IPS-18c (cell line): ENCODE measurements around the gene RPH3AL.
"Not testable (repeated sequence)": the region's sequence is repeated elsewhere in the genome, so short reads cannot be mapped to it uniquely, and the experiment has no call there.

Experiments
- H3K4me3 ChIP-seq: 2 replicates; pipeline ENCODE4 v1.7.0; 2013; ENCODE audit warnings: low read depth, mild to moderate bottlenecking, low read length, moderate library complexity; ENCODE audit not compliant: insufficient read depth
- H3K9me3 ChIP-seq: one replicate; pipeline ENCODE4 v1.6.1; 2013; ENCODE audit warnings: mild to moderate bottlenecking, low read length, moderate library complexity; ENCODE audit not compliant: control insufficient read depth, insufficient read depth

Gene RPH3AL

GRCh38 chr17:234994-235830, 117.4 kb downstream of the RPH3AL start:
- H3K4me3 ChIP-seq, H3K9me3 ChIP-seq: not testable (repeated sequence)

- not testable (repeated sequence) for H3K4me3 ChIP-seq, H3K9me3 ChIP-seq
Measured at GRCh38 chr17:234163-234993, 118.2 kb downstream of the RPH3AL start.

GRCh38 chr17:233473-233941, 119.1 kb downstream of the RPH3AL start:
- H3K4me3 ChIP-seq = no peak overlapping the region
- peaks cover 3% of the 10 kb centered on the region for H3K9me3 ChIP-seq

GRCh38 chr17:231966-232807, 120.4 kb downstream of the RPH3AL start:
- Histone ChIP-seq H3K4me3 (no peak overlapping the region), H3K9me3 (peaks cover 3% of the 10 kb centered on the region)

DNA sequence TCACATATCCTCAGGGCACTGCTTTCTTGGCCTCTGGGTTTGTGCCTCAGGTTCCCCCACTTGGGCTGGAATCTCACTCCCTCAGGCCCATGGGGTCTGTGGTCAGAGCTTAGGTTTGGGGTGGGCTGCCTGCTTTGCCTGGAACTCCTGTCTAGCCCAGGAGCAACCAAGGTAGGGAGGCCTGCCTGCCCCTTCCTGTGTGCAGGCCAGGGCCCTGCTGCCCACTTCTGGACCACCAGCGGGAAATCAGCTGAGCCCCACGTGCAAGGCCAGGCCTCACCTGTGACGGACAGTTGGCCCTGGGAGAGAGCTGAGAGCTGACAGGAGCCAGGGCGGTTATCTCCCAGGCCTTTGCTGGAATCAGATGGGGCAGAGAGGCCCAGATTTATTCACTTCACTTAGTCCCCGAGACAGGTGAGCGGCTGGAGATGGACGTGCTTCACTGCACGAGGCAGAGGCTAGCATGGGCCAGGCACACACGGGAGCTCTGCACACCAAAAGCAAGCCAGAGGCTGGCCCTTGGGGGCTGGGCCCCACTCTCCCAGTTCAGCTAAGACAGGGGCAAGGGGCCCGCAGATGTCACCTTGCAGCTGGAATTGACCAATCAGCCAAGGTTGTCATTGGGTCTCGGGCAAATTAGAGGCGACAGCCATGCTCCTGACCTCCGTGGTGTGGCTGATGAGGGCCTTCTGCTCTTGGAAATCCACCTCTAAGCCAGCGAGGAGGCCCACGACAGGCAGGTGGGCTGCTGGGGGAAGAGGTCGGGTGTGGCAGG, 121.2 kb downstream of the RPH3AL start:
- Histone ChIP-seq H3K4me3 (no peak overlapping the region), H3K9me3 (peaks cover 3% of the 10 kb centered on the region)

DNA sequence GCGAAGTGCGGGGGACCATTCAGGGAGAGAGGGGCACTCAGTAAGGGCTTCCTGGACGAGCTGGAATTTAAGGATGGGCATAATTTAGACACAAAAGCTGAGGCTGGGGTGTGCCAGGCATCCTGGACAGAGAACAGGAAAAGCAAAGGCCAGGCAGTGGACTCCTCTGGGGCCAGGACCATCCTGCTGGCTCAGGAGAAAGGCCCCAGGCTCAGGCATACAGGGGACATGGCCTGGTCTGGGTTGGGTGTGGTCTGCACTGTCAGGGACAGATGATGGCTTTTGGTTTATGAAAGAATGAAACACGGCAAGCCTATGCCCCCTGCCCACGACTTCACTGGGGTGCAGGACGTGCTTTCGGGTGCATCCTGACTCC, 122.2 kb downstream of the RPH3AL start:
- Histone ChIP-seq H3K4me3 (no peak overlapping the region), H3K9me3 (peaks cover 3% of the 10 kb centered on the region)

- H3K4me3 ChIP-seq = no peak overlapping the region
- peaks cover 3% of the 10 kb centered on the region for H3K9me3 ChIP-seq
Measured at GRCh38 chr17:229709-230394, 122.8 kb downstream of the RPH3AL start.

DNA sequence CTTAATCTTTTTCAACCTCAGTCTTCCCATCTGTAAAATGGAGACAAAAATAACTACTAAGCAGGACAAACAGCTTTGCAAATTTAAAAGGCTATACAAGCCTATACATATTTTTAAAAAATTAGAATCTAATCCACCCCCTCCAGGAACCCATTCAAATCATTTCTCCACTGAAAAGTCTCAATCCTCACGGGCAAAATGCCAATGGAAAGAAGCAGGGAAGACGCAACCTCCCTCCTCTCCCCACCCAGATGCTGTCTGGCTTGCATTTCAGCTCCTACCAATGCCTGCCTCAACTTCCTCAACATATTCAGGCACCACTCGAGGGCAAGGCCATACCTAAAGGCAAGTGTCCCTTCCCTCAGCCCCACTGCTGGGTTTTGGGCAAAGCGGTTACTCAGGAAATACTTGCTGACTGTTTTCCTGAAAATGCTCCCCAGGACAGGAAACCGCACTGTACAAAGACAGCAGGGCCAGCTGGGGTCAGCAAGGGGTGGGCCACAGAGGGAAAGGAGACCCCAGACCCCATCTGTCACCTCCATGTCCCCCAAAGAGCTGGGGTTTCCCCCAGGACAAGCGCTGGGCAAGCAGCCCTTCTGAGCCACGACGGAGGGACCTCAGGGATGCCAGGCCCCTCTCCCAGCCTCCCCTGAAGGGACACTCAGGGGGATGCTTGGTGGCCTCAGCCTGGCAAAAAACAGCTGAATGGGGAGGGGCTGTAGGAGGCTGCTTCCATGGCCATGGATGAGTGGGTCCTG, 123.5 kb downstream of the RPH3AL start:
- no peak overlapping the region for H3K4me3 ChIP-seq

GRCh38 chr17:227946-228615, 124.5 kb downstream of the RPH3AL start:
- peaks cover 3% of the 10 kb centered on the region for H3K9me3 ChIP-seq
- no peak overlapping the region for H3K4me3 ChIP-seq

More for the DNA sequence above, 123.5 kb downstream of the RPH3AL start:
- peaks cover 3% of the 10 kb centered on the region for H3K9me3 ChIP-seq

- H3K9me3 ChIP-seq = no peaks in the 10 kb centered on the region
- no peak overlapping the region for H3K4me3 ChIP-seq
Measured at GRCh38 chr17:227078-227945, 125.3 kb downstream of the RPH3AL start.

GRCh38 chr17:226108-227077, 126.2 kb downstream of the RPH3AL start:
- Histone ChIP-seq H3K4me3 (no peak overlapping the region), H3K9me3 (no peaks in the 10 kb centered on the region)

DNA sequence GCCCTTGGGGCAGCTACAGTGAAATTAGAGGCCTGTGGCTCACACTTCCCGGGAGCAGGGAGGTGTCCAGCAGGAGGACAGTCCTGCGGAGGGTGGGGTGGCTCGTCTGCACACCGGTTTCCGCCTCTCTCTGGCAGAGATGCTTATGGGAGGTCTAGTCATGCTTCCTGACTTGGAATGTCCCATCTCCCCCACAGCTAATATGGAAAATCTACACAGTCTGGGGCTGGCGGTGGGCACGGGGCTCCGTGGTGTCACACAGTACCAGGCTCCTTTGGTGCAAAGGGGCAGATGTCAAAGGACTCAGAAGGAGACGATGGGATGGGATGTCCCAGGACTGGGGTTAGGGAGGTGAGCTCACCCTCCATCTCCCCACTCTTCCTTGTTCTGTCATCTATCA, 127.1 kb downstream of the RPH3AL start:
- H3K4me3 ChIP-seq = no peak overlapping the region
- H3K9me3 ChIP-seq = no peaks in the 10 kb centered on the region

DNA sequence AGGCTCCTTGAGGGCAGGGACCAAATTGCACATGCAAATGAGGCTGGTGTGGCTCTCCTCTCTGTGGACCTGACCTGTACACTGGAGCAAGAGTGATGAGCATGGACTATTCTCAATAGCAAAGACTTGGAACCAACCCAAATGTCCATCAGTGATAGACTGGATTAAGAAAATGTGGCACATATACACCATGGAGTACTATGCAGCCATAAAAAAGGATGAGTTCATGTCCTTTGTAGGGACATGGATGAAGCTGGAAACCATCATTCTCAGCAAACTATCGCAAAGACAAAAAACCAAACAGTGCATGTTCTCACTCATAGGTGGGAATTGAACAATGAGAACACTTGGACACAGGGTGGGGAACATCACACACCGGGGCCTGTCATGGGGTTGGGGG, 128.0 kb downstream of the RPH3AL start:
- not testable (repeated sequence) for H3K4me3 ChIP-seq, H3K9me3 ChIP-seq
